Measurements from ENCODE around the gene ACD.

Gene ACD

DNA sequence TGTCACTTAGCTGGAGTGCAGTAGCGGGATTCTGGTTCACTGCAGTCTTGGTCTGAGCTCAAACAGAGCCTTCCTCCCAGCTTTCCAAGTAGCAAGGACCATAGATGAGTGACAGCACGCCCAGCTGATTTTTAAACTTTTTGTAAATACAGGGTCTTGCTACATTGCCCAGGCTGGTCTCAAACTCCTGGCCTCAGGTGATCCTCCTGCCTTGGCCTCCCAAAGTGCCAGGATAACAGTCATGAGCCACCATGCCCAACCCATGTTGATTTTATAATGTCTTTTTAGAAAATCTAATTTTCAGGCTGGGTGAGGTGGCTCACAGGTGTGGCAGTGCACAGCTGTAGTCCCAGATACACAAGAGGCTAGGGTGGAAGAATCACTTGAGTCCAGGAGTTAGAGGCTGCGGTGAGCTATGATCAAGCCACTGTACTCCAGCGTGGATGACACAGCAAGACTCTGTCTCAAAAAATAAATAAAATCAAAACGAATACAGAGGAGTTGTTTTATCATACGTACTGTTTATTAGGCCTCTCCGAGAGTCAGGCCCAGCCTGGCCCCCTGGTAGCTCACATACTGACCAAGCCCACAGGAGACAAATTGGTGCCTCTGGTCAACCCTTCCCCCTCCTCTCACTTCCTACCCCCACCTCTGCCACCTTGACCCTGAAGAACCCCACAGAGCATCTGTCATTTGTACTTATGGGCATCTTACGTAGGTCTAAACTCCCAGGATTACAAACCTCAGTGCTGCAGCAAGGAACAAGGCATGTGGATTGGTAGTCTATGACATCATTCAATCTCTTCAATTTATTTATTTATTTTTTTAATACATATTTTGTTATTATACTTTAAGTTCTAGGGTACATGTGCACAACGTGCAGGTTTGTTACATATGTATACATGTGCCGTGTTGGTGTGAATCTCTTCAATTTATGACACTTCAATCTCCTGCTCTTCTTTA is 20.2 kb upstream of the ACD start:
- Histone ChIP-seq H3K4me3 (ENCODE audit: insufficient read depth in 1 of 2, low read depth in 1 of 2, low read length in 2 of 2) (no peak overlapping the region), H2BK5ac (ENCODE audit: low read depth, low read length, poor library complexity, severe bottlenecking) (no peak overlapping the region), H2BK12ac (ENCODE audit: low read length in 2 of 2) (no peak overlapping the region), H3K36me3 (ENCODE audit: control insufficient read depth in 1 of 2, insufficient read depth in 2 of 2, low read depth in 1 of 2, low read length in 2 of 2) (peaks cover 27 to 40% of the 10 kb centered on the region in 2 experiments), H4K91ac (ENCODE audit: low read length) (no peak overlapping the region), H3K27ac (ENCODE audit: low read length, poor library complexity, severe bottlenecking) (no peak overlapping the region), H4K8ac (ENCODE audit: low read length) (no peak overlapping the region), H2BK120ac (ENCODE audit: low read depth, low read length) (no peak overlapping the region), H3K4me1 (ENCODE audit: control insufficient read depth, insufficient read depth, low read depth, low read length) (peaks cover 2% of the 10 kb centered on the region), H2AFZ (ENCODE audit: low read depth, low read length) (no peak overlapping the region), H3K4ac (ENCODE audit: low read depth in 1 of 2, low read length in 2 of 2) (no peak overlapping the region), H2AK5ac (ENCODE audit: low read length, severe bottlenecking) (no peak overlapping the region), H3K18ac (ENCODE audit: low read depth in 1 of 2, low read length in 2 of 2) (no peak overlapping the region), H3K9me3 (ENCODE audit: control insufficient read depth, low read length) (no peaks in the 10 kb centered on the region), H3K14ac (ENCODE audit: low read length in 2 of 2) (no peak overlapping the region), H3K27me3 (ENCODE audit: control insufficient read depth in 1 of 2, insufficient read depth in 1 of 2, low read length in 2 of 2) (no peaks in the 10 kb centered on the region), H2BK15ac (ENCODE audit: low read depth, poor library complexity, severe bottlenecking) (no peak overlapping the region), H3K4me2 (ENCODE audit: low read length, poor library complexity, severe bottlenecking) (no peak overlapping the region), H3K79me1 (replicated peaks; ENCODE audit: low read length, poor library complexity, severe bottlenecking) (peaks cover 18% of the 10 kb centered on the region), H3K23ac (ENCODE audit: low read length in 2 of 2) (no peak overlapping the region), H3K9ac (ENCODE audit: low read length) (no peak overlapping the region)
- no peak for DNase-seq
- WGBS, result 97% methylated on average over 8 of the region's 10 CpGs

DNA sequence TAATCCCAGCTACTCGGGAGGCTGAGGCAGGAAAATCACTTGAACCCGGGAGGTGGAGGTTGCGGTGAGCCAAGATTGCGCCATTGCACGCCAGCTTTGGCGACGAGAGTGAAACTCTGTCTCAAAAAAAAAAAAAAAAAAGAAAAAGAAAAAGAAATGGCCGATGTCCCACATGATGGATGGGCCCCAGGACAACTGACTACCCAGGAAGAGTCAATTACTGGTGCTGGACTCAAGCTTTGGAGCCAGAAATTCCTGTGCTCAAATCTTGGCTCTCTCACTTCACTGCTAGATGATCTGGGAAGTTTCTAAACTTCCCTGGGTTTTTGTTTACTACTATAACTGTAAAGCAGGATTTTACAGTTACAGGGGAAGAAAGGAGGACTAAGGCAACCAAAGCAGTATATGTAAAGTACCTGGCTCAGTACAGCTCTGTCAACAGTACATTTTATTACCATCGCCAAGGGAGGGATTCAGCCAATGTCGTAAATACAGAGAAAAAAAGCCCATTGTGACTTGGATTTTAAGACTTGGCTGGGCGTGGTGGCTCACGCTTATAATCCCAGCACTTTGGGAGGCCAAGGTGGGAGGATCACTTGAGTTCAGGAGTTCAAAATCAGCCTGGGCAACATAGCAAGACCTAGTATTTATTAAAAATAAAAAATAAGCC is 18.4 kb upstream of the ACD start:
- Histone ChIP-seq H3K9me3 (ENCODE audit: control insufficient read depth, low read length) (no peaks in the 10 kb centered on the region), H4K91ac (ENCODE audit: low read length) (no peak overlapping the region), H3K14ac (ENCODE audit: low read length in 2 of 2) (no peak overlapping the region), H3K18ac (ENCODE audit: low read depth in 1 of 2, low read length in 2 of 2) (no peak overlapping the region), H2BK12ac (ENCODE audit: low read length in 2 of 2) (no peak overlapping the region), H3K27me3 (ENCODE audit: control insufficient read depth in 1 of 2, insufficient read depth in 1 of 2, low read length in 2 of 2) (no peaks in the 10 kb centered on the region), H2AK5ac (ENCODE audit: low read length, severe bottlenecking) (no peak overlapping the region), H3K23ac (ENCODE audit: low read length in 2 of 2) (no peak overlapping the region), H2BK120ac (ENCODE audit: low read depth, low read length) (no peak overlapping the region), H3K4me2 (ENCODE audit: low read length, poor library complexity, severe bottlenecking) (no peak overlapping the region), H3K36me3 (ENCODE audit: control insufficient read depth in 1 of 2, insufficient read depth in 2 of 2, low read depth in 1 of 2, low read length in 2 of 2) (peaks cover 28 to 30% of the 10 kb centered on the region in 2 experiments), H3K4ac (ENCODE audit: low read depth in 1 of 2, low read length in 2 of 2) (no peak overlapping the region), H3K9ac (ENCODE audit: low read length) (no peak overlapping the region), H4K8ac (ENCODE audit: low read length) (no peak overlapping the region), H3K4me3 (ENCODE audit: insufficient read depth in 1 of 2, low read depth in 1 of 2, low read length in 2 of 2) (no peak overlapping the region), H2BK15ac (ENCODE audit: low read depth, poor library complexity, severe bottlenecking) (no peak overlapping the region), H2BK5ac (ENCODE audit: low read depth, low read length, poor library complexity, severe bottlenecking) (no peak overlapping the region), H2AFZ (ENCODE audit: low read depth, low read length) (no peak overlapping the region), H3K79me1 (replicated peaks; ENCODE audit: low read length, poor library complexity, severe bottlenecking) (peaks cover 13% of the 10 kb centered on the region), H3K27ac (ENCODE audit: low read length, poor library complexity, severe bottlenecking) (no peak overlapping the region), H3K4me1 (ENCODE audit: control insufficient read depth, insufficient read depth, low read depth, low read length) (peaks cover 14% of the 10 kb centered on the region)
- no peak for DNase-seq
- WGBS, result 97% methylated on average over 12 of the region's 12 CpGs

- Histone ChIP-seq H2BK12ac (ENCODE audit: low read length in 2 of 2) (no peak overlapping the region), H3K9ac (ENCODE audit: low read length) (no peak overlapping the region), H3K9me3 (ENCODE audit: control insufficient read depth, low read length) (no peaks in the 10 kb centered on the region), H3K4me2 (ENCODE audit: low read length, poor library complexity, severe bottlenecking) (no peak overlapping the region), H3K23ac (ENCODE audit: low read length in 2 of 2) (no peak overlapping the region), H2BK5ac (ENCODE audit: low read depth, low read length, poor library complexity, severe bottlenecking) (no peak overlapping the region), H4K8ac (ENCODE audit: low read length) (no peak overlapping the region), H2BK15ac (ENCODE audit: low read depth, poor library complexity, severe bottlenecking) (no peak overlapping the region), H4K91ac (ENCODE audit: low read length) (no peak overlapping the region), H3K18ac (ENCODE audit: low read depth in 1 of 2, low read length in 2 of 2) (no peak overlapping the region), H2BK120ac (ENCODE audit: low read depth, low read length) (no peak overlapping the region), H3K4ac (ENCODE audit: low read depth in 1 of 2, low read length in 2 of 2) (no peak overlapping the region), H3K14ac (ENCODE audit: low read length in 2 of 2) (no peak overlapping the region), H2AK5ac (ENCODE audit: low read length, severe bottlenecking) (no peak overlapping the region), H3K79me1 (replicated peaks; ENCODE audit: low read length, poor library complexity, severe bottlenecking) (peaks cover 11% of the 10 kb centered on the region), H3K27me3 (ENCODE audit: control insufficient read depth in 1 of 2, insufficient read depth in 1 of 2, low read length in 2 of 2) (no peaks in the 10 kb centered on the region), H3K4me1 (ENCODE audit: control insufficient read depth, insufficient read depth, low read depth, low read length) (peaks cover 21% of the 10 kb centered on the region), H3K4me3 (ENCODE audit: insufficient read depth in 1 of 2, low read depth in 1 of 2, low read length in 2 of 2) (no peak overlapping the region), H3K27ac (ENCODE audit: low read length, poor library complexity, severe bottlenecking) (no peak overlapping the region), H2AFZ (ENCODE audit: low read depth, low read length) (no peak overlapping the region), H3K36me3 (ENCODE audit: control insufficient read depth in 1 of 2, insufficient read depth in 2 of 2, low read depth in 1 of 2, low read length in 2 of 2) (peaks cover 21 to 30% of the 10 kb centered on the region in 2 experiments)
- no peak for DNase-seq
- WGBS, result 87% methylated on average over 1 of the region's 1 CpG
Observed at GRCh38 chr16:67677712-67678111, 17.7 kb upstream of the ACD start.

DNA sequence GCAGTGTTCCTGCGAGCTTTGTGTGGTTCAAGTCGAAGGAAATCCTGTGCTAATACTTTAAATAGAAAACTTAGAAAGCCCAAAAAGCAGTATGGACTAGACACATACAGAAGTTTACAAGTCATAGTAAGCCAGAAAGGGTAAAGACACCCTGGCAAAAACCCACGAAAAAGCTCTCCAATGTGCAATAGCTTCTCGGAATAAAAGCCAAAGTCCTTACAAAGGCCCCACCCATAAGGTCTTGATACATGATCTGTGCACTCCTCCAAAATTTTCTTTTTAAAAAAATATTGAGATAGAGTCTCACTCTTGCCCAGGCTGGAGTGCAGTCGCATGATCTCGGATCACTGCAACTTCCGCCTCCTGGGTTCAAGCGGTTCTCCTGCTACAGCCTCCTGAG is 16.9 kb upstream of the ACD start:
- Histone ChIP-seq H3K4me3 (ENCODE audit: insufficient read depth in 1 of 2, low read depth in 1 of 2, low read length in 2 of 2) (no peak overlapping the region), H2AFZ (ENCODE audit: low read depth, low read length) (no peak overlapping the region), H3K9ac (ENCODE audit: low read length) (no peak overlapping the region), H3K23ac (ENCODE audit: low read length in 2 of 2) (no peak overlapping the region), H2BK5ac (ENCODE audit: low read depth, low read length, poor library complexity, severe bottlenecking) (no peak overlapping the region), H3K9me3 (ENCODE audit: control insufficient read depth, low read length) (no peaks in the 10 kb centered on the region), H2BK12ac (ENCODE audit: low read length in 2 of 2) (no peak overlapping the region), H3K4me2 (ENCODE audit: low read length, poor library complexity, severe bottlenecking) (no peak overlapping the region), H3K4me1 (ENCODE audit: control insufficient read depth, insufficient read depth, low read depth, low read length) (peaks cover 24% of the 10 kb centered on the region), H3K18ac (ENCODE audit: low read depth in 1 of 2, low read length in 2 of 2) (no peak overlapping the region), H3K27me3 (ENCODE audit: control insufficient read depth in 1 of 2, insufficient read depth in 1 of 2, low read length in 2 of 2) (no peaks in the 10 kb centered on the region), H3K36me3 (ENCODE audit: control insufficient read depth in 1 of 2, insufficient read depth in 2 of 2, low read depth in 1 of 2, low read length in 2 of 2) (peaks cover 14 to 28% of the 10 kb centered on the region in 2 experiments), H2BK15ac (ENCODE audit: low read depth, poor library complexity, severe bottlenecking) (no peak overlapping the region), H2BK120ac (ENCODE audit: low read depth, low read length) (no peak overlapping the region), H4K91ac (ENCODE audit: low read length) (no peak overlapping the region), H3K14ac (ENCODE audit: low read length in 2 of 2) (no peak overlapping the region), H3K79me1 (replicated peaks; ENCODE audit: low read length, poor library complexity, severe bottlenecking) (peaks cover 13% of the 10 kb centered on the region), H3K27ac (ENCODE audit: low read length, poor library complexity, severe bottlenecking) (no peak overlapping the region), H4K8ac (ENCODE audit: low read length) (no peak overlapping the region), H2AK5ac (ENCODE audit: low read length, severe bottlenecking) (no peak overlapping the region), H3K4ac (ENCODE audit: low read depth in 1 of 2, low read length in 2 of 2) (no peak overlapping the region)
- 99% methylated on average over 8 of the region's 8 CpGs for WGBS
- DNase-seq, result no peak
